Measurements from ENCODE around the gene C19orf33.

The C19orf33 gene

DNA sequence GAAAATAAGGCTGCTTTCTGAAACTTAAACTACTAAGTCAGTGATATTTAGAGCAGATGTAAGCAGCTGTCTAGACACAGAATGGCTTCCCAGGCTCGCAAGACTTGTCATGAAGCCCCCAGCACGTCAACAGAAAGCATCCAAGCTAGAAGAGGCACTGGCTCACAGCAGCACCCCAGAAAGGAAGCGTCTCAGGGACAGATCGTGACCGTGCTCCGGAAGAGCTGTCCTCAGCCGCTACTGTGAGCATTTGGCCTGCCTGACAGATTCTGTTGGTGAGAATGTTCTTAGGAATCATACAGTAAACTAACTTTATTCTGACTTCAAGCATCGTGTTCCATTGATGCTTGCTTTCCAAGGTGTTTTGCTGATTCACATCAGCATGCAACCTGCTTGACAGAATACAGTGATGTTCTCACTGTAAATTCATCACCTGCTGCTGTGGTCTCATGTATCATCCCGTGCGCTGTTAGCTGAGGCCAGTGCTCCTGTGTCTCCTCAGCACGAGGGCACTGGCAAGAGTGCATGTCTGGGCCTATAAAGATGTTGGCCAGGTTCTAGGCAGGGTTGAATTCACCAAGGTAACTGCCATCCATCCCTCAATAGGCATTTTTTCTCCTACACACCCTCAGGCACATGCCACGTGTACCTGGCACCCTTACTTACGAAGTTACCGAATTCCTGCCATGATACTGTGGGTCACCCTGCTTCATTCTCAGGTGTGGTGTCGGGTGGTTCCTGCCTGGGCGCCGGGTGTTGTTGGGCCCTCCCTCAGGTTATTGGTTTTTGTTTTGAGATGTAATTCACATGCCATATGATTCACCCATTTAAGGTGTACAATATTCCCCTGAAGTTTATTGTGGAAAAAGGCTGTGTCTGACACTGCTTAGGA lies 23.8 kb upstream of the C19orf33 start:
- DNase-seq (ENCODE audit: low spot score) = no peak

DNA sequence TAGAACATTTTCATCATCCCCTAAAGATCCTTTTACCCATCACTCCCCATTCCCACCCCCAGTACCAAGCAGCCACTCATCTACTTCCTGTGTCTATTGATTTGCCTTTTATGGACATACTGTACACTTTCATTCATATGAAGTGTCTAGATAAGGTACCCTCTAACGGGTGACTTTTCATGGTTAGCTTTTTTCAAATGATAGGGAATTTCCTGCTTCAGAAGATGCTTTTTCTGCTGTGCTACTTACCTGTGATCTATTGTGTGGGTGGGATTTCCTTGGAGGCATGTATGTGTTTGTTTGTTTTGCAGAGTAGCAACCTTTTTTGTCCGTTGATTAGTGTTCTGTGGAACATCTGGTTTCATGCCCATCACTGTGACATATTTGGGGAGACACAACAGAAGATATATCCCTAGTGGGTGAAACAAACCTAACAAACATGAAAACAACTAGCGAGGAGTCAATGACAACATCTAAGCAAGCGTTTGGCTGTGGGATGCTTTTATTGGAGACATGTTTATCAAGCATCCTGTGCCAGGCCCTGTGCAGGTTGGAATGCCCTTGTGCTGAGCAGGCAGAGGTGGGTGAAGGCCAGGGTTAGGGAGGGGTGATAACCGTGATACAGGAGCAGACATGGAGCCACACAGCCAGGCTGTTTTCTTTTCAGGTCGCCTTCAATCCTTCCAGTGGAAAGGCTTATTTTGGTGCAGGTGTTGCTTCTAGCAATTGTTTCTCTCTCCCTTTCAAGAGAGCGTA lies 22.1 kb upstream of the C19orf33 start:
- DNase-seq (ENCODE audit: low spot score) = no peak

DNA sequence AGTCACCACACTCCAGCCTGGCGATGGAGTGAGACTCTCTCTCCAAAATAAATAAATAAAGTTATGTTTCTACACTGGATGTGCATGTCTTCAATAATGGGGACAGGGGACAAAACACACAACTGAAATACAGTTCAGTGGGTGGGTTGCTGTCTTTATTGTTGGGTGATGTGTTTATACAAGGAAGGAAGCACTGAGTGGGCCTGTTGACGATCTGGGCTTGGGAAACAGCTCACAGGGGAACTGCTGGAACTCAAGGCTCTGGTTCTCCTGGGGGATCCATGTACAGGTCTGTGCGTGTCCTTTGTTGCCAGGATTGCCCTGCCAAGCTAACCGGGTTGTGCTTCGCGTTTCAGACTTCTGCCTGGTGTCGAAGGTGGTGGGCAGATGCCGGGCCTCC lies 20.8 kb upstream of the C19orf33 start:
- no peak for DNase-seq (ENCODE audit: low spot score)

DNA sequence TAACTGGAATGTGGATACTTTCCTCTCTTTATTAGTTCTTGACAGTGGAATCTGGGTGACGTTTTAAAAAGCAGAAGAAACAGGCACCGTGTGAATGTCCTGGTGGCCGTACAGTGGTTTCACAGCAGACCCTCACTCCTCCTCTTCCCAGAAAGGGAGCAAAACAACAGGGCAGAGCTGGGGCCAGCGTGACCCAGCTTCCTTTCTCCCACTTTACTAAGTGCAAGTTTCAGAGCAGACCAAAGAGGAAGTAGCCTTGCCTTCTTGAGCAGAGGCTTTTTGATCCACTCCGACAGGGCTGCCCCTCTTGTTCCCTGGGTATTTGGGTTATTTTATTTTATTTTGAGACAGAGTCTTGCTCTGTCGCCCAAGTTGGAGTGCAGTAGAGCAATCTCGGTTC lies 19.6 kb upstream of the C19orf33 start:
- no peak for DNase-seq (ENCODE audit: low spot score)

DNA sequence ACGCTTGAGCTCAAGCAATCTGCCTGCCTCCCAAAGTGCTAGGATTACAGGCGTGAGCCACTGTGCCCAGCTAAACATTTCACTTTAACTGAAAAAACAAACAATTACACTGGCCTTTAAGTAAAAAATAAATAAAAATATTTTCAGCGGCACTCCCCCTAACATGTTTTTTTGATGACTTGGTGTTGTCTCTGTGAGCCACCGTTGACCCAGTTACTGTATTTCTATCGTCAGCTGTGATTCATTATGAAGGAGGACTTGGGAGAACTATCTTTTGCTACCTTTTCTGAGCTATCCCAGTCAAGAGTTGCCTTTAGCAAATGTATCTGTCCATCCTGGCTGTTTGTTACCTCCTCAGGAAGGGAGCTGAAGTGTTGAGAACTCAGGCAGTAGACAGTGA lies 18.5 kb upstream of the C19orf33 start:
- DNase-seq (ENCODE audit: low spot score) = no peak

DNA sequence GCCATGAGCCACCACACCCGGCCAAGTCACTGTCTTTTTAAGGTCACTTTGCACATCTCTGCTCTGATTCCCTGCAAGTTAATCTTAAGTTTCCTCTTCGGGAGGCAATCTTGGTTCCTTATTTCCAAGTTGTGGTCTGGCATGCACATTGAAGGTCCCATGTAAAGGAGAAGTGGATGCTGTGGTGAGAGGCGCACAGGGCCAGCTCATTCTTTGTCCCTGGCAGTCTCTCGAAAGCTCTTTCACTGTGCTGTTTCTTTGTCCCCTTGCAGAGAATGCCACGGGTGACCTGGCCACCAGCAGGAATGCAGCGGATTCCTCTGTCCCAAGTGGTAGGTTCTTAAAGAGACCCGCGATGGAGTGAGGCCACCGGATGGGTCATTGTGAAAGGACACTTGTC lies 16.4 kb upstream of the C19orf33 start:
- DNase-seq (ENCODE audit: low spot score) = peak; percentile 24

DNA sequence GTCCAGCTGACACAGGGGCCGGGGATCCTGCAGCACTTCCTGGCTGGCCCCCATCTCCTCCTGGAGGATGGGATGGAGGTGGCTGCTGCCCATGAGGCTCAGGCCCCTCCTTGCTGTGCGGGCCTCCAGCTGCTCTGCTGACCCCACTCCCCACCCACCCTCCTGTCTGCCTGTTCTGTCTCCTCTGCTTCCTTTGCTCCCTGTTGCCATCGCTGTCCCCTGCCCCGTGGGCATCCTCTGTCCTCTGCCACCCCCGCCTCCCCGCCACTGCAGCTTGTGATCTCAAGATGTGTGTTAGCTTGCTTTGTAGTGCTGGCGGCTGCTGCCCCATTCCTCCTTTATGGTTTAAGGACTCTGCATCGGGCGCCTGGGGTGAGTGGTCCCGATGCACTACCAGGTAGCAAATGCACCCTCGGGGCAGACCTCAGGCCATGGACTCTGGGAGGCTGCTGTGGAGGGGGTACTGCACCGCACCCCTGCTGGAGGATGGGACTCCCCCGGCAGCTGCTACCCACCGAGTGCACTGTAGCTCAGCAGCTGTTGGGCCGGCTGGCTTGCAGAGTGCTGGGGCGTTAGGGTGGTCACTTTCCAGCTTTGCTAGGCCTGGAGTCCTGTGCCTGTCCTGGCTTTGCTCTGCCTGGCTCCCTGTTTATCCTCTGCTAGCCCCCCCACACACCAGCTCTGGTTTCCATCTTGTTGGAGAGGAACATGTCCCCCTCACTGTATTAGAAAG lies 15.8 kb upstream of the C19orf33 start:
- no peak for DNase-seq (ENCODE audit: low spot score)

DNA sequence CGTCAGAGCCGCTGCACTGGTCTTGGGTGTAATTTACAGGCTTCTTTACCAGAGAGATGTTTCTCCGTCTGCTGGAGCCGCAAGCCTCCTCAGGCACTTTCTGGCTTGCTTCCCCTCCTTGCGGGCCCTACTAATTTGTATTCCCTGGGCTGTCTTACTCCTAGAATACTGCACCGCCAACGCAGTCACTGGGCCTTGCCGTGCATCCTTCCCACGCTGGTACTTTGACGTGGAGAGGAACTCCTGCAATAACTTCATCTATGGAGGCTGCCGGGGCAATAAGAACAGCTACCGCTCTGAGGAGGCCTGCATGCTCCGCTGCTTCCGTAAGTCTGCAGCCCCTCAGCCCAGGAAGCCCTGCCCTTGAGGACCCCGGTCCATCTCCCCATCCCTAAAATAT lies 14.1 kb upstream of the C19orf33 start:
- DNase-seq (ENCODE audit: low spot score) = peak; percentile 40

DNA sequence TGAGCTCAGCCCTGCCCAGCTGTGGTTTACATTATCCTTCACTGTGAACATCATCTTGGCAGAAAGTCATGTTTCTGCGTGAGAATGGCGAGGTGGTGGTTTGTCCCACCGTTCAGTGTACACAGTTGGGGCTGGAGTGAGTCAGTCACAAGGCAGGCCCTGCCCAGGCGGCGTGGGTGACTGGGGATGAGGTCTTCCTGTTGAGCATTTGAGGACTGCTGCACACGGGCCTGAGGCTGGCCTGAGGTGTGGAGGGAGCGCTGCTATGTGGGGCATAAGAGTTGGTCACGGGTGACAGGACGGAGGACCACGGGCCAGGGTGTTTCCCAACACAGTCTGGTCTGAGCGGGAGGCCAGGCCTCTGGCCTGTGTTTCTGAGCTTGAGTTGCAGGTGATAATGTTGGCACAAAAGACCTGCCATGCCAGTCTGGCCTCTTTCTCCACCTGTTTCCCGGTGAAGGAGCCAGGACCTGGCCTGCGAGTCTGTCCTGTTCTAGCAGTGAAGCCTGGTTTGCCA lies 13.4 kb upstream of the C19orf33 start:
- DNase-seq (ENCODE audit: low spot score) = no peak

DNA sequence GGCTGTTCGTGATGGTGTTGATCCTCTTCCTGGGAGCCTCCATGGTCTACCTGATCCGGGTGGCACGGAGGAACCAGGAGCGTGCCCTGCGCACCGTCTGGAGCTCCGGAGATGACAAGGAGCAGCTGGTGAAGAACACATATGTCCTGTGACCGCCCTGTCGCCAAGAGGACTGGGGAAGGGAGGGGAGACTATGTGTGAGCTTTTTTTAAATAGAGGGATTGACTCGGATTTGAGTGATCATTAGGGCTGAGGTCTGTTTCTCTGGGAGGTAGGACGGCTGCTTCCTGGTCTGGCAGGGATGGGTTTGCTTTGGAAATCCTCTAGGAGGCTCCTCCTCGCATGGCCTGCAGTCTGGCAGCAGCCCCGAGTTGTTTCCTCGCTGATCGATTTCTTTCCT lies 12.2 kb upstream of the C19orf33 start:
- DNase-seq (ENCODE audit: low spot score) = no peak

DNA sequence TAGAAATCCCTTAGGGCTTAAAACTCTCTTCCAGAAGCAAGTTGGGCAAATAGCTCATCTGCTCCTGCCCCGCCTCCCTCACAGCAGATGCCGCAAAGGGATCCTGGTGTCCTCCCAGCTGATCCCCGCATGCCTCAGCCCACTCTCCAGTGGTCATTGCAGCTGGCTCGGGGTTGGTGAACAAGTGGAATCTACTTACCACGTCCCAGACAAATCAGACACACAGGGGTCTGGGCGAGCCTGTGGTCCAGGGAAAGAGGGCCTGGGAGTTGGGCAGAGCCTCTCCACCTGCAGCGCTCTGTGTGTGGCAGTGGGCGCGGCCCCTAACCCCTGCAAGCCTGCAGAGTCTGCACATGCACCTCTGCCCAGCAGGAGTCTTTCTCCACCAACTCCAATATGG lies 10.8 kb upstream of the C19orf33 start:
- no peak for DNase-seq (ENCODE audit: low spot score)

DNA sequence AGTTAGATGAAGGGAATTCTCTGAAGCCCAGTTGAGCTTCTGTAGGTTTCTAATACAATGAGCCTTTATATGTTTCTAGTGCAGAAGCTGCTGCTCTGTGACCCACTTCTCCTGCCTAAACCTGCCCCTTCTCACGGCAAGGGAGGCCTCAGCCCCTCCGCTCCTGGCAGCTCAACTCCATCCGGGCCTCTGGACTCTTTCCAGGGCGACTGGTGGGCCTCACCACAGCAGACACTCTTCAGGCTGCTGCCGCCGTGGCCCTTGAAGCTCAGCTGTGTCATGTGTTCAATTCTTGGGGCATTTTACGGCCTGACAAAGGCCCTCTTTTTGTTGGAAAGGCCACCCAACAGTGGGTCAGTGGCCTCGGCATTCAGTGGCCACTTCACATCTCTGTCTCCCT lies 10.0 kb upstream of the C19orf33 start:
- no peak for DNase-seq (ENCODE audit: low spot score)

DNA sequence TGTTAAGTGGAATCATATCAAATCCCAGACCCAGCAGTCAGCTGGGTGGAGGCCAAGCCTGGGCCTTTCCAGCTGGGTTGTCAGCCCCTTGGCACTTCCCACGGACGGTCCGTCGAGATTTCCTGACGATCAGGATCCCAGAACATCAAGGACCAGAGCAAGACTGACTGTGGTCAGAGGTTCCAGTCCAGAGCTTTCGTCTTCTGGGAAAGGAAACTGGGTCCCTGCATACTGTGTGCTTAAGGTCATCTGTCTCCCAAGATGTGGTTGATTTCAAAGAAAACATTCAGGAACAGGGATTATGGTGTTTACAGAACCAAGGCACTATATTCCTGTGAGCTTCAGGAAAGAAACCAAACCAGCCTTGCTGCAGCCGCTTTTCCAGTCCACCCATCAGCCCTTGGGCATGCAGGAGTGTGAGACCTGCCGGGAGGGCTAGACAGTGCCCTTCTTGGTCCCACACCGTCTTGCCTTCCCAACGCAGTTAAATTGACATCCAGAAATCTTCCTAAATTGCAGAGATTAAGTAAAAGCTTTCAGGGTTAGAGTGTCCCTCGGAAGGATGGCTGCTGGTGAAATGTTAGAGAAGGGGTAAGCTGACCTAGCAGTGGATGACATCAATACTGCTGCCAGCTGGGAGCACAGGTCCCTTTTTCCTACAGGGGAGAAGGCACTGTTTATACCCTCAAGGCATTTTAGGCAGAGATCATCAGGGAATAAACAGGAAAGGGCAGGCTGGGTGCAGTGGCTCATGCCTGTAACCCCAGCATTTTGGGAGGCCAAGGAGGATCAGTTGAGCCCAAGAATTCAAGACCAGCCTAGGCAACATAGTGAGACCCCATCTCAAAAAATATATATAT lies 5.0 kb upstream of the C19orf33 start:
- DNase-seq (ENCODE audit: low spot score) = no peak

DNA sequence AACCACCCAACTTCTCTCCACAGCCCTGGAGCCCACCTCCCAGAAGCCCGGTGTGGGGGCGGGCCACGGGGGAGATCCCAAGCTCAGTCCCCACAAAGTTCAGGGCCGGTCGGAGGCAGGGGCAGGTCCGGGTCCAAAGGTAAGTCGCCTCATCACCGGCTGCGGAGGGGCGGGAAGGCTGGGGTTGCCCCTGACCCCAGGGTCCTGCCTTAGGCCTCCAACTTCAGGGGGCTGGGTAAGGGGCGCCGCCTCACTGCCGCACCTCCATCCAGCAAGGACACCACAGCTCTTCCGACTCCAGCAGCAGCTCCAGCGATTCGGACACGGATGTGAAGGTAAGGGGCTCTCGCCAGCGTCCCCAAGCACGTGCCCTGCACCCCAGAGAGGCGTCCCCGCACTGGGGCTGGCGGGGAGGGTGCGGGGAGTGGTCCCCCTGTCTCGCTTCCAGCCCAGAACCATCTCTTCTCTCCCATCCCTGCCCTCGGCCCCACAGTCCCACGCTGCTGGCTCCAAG lies 358 bp downstream of the C19orf33 start:
- DNase-seq (ENCODE audit: low spot score) = no peak

DNA sequence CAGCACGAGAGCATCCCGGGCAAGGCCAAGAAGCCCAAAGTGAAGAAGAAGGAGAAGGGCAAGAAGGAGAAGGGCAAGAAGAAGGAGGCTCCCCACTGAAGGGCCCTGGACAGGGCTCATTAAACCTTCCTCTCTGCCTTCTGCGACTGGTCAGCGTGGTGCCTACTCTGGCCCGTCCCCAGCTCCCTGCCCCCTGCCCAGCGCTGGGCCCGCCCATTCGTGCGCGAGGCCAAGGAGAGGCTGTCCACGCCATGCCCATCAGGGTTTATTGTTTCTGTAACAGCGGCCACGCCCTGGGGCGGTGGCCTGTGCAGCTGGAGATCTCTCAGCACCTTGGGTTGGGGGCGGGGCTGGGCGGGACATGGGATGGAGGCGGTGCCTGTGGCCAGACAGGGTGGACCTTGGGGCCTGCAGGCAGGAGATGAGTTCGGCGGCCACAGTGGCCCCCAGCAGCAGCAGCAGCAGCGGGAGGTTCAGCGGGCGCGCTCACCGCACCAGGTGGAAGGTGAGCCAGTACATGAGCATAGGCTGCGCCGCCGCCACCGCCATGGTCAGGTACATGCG lies 897 bp downstream of the C19orf33 start:
- DNase-seq (ENCODE audit: low spot score) = no peak

DNA sequence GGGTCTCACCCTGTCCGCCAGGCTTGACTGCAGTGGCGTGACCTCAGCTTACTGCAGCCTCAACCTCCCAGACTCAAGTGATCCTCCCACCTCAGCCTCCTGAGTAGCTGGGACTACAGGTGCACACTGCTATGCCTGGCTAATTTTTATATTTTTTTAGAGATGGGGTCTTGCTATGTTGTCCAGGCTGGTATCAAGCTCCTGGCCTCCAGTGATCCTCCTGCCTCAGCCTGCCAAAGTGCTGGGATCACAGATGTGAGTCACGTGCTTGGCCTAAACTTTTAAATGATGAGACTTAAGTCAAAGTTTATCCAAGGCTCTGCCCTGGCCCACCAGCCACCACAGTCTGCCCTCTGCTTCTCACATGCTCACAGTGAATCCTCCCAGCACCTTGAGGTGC lies 2.2 kb downstream of the C19orf33 start:
- no peak for DNase-seq (ENCODE audit: low spot score)

DNA sequence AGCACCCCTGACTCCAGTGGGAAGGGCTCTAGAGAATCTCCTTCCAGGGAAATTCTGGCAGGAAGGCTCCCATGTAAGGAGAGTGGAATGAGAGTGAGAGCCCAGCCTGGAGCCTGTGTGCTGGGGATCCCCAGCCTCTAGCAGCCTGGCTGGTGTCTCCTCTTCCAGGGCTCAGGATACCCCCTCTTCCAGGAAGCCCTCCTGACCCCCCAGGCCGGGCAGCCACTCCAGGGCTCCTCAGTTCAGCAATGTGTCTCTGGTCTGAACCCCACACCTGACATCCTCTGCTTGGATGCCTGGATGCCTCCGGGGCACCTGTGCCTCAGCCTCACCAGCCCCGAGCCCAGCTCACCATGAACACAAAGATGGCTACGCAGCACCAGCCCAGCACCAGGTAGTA lies 3.0 kb downstream of the C19orf33 start:
- no peak for DNase-seq (ENCODE audit: low spot score)

DNA sequence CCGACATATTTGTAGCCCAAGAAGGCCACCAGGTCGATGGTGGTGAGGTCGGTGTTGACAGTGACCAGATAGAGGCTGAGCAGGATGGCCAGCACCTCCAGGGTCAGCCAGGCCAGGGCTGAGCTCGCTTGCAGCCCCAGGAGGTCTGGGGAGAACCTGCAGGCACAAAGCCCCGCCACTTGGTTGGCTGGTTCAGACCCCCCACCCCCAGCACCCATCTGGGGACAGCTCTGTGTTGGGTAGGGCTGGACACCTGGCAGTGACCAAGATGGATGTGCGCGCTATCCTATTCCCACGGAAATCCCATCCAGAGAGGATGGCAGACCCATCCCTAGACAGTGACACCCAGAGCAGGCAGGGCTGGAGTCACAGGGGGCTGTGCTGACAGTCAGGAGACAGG lies 3.5 kb downstream of the C19orf33 start:
- DNase-seq (ENCODE audit: low spot score) = no peak

DNA sequence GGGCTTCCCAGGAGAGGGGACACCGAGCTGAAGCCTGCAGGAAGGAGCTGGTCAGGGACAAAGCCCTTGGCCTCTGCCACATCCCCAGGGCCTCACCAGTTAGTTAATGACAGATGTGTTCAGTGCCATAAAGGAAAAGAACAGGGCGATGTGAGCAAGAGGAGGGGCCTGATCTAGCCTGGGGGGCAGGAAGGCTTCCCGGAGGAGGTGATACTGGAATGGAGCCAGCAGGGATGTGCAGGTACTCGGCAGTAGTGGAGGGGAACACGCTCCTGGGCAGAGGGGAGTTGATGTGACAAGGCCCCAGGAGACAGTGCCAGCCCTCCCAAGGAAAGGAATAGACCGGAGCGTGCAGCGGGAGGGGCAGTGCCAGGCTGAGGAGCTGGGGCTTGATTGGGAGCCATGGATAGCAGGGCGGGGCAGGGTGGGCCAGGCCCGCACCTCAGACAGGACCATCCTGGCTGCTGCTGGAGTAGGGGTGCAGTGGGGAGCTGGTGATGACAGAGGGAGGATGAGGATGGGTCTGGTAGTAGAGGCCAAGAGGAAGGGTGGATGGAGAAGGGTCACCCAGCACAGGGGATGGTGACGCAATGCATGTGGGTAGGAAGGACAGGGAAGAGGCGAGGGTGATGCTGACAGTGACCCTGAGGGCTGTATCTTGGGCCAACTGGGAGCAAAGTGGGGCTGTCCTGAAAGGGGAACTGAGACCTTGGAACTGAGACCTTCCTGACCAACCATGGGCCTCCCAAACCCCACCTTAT lies 4.1 kb downstream of the C19orf33 start:
- no peak for DNase-seq (ENCODE audit: low spot score)

DNA sequence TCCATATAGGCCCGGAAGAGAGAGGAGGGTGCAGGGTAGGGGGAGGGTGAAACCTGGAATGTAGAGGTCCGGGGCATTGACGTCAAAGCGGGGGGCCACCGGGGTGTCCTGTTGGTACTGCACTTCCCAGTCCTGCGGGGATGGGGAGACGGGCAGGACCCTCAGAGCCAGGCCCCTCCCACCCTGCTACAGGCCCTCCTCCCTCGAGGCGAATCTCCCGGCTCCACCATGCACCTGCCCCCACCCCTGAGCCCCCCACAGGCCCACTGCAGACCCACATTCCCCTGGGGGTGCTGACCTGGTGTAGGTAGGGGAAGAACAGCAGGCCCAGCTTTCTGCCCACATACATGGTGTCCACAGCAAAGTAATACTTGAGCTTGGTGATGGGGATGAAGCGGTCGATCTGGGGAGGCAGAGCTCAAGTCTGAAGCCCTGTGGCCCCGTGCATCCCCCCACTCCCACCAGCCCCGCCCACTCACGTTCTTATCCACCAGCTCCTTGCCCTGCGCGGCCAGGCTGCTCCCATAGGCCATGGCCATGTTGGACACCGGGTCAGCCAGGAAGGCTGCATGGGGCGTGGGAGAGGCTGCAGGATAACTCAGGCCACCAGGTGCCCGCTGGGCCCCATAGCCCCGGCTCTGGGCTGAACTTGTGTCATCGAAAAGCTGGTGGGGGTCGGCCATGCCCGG lies 5.0 kb downstream of the C19orf33 start:
- DNase-seq (ENCODE audit: low spot score) = no peak

Data from putamen (tissue), 1 donor.